Measurements from ENCODE around the gene MT1E.

- TF ChIP-seq POLR2A (IDR thresholded peaks at IDR 0.05) = no peak
- no peak for TF ChIP-seq CTCF (IDR thresholded peaks at IDR 0.05)
These were observed 8.9 kb upstream of the MT1E start for GRCh38 chr16:56616608-56617211.
